IMR-90 (cell line): Measurements from ENCODE around the gene PDE4C. TPM values are rescaled to one million over a fixed set of nuclear protein-coding genes. Genes with fewer than 3 reads are reported as not detected.
A peak's percentile ranks its signal among the peaks of the same experiment; 100 is the strongest.

Experiments
- ATAC-seq: fragments of 200-7000 bp; cut with Tn5 transposase; 2 replicates; pipeline ENCODE4 v1.9.1; 2020; ENCODE audit warnings: low read depth, mild to moderate bottlenecking, moderate library complexity
- BruUV-seq: library from RNA; stranded (reverse); fragments of 400-500 nt; replicated peaks from 2 replicates; lab custom pipeline; 2021; lab: Mats Ljungman, UMichigan
- CTCF ChIA-PET: fragments of 300-600 bp; formaldehyde crosslinking; extraction: SDS; loops from one replicate; lab custom pipeline; 2021; ENCODE audit warnings: antibody characterized with exemption; lab: Yijun Ruan, JAX
- POLR2A ChIA-PET: fragments of 300-600 bp; sonication (Branson Sonifier 250); formaldehyde crosslinking; loops from one replicate; lab custom pipeline; 2022; ENCODE audit warnings: antibody characterized with exemption; ENCODE audit not compliant: unreplicated experiment; lab: Charles Lee
- DNase-seq: peaks from one replicate; pipeline ENCODE4 v3.0.0; 2013
- H2AFZ ChIP-seq: replicated peaks from 2 replicates; pipeline ENCODE3; 2013; ENCODE audit warnings: low read length, mild to moderate bottlenecking; ENCODE audit not compliant: poor library complexity
- H2AK5ac ChIP-seq: 2 replicates; pipeline ENCODE4 v1.6.1; 2013; ENCODE audit warnings: low read depth, low read length, inconsistent platforms
- H2AK9ac ChIP-seq: replicated peaks from 2 replicates; pipeline ENCODE3; 2013; ENCODE audit warnings: mild to moderate bottlenecking, low read depth, low read length, moderate library complexity; ENCODE audit not compliant: poor library complexity
- H2BK120ac ChIP-seq: 2 replicates; pipeline ENCODE4 v1.6.1; 2013; ENCODE audit warnings: low read depth, low read length, inconsistent platforms
- H2BK15ac ChIP-seq: 3 replicates; pipeline ENCODE4 v1.6.1; 2013; ENCODE audit warnings: low read depth, low read length, inconsistent platforms
- H2BK20ac ChIP-seq: 2 replicates; pipeline ENCODE4 v1.6.1; 2013; ENCODE audit warnings: low read depth, mild to moderate bottlenecking, inconsistent platforms, low read length, moderate library complexity
- H2BK5ac ChIP-seq: 2 replicates; pipeline ENCODE4 v1.6.1; 2013; ENCODE audit warnings: mild to moderate bottlenecking, low read depth, low read length, inconsistent platforms; ENCODE audit not compliant: poor library complexity, severe bottlenecking
- H3K14ac ChIP-seq: replicated peaks from 2 replicates; pipeline ENCODE4 v1.6.1; 2013; ENCODE audit warnings: low read depth, low read length, inconsistent platforms
- H3K18ac ChIP-seq: 2 replicates; pipeline ENCODE4 v1.6.1; 2013; ENCODE audit warnings: low read depth, low read length, control low read depth
- H3K23ac ChIP-seq: 2 replicates; pipeline ENCODE4 v1.6.1; 2013; ENCODE audit warnings: low read depth, low read length, inconsistent platforms
- H3K27ac ChIP-seq: 2 replicates; pipeline ENCODE4 v1.5.1; 2013; ENCODE audit warnings: mild to moderate bottlenecking, control low read depth, low read length; ENCODE audit not compliant: insufficient read depth
- H3K27me3 ChIP-seq: 2 replicates; pipeline ENCODE4 v1.6.1; 2013; ENCODE audit warnings: low read length; ENCODE audit not compliant: control insufficient read depth, insufficient read depth
- H3K36me3 ChIP-seq: 2 replicates; pipeline ENCODE4 v1.6.1; 2013; ENCODE audit warnings: low read length, mixed read lengths; ENCODE audit not compliant: control insufficient read depth, insufficient read depth
- H3K4ac ChIP-seq: 2 replicates; pipeline ENCODE4 v1.6.1; 2013; ENCODE audit warnings: low read depth, low read length, inconsistent platforms
- H3K4me1 ChIP-seq: 2 replicates; pipeline ENCODE4 v1.6.1; 2013; ENCODE audit warnings: low read length, mixed read lengths; ENCODE audit not compliant: control insufficient read depth, insufficient read depth
- H3K4me2 ChIP-seq: 2 replicates; pipeline ENCODE4 v1.6.1; 2013; ENCODE audit warnings: low read depth, mild to moderate bottlenecking, control low read depth, low read length, moderate library complexity
- H3K4me3 ChIP-seq: 2 replicates; pipeline ENCODE4 v1.5.1; 2013; ENCODE audit warnings: low read depth, mild to moderate bottlenecking, control low read depth, low read length, moderate library complexity; ENCODE audit not compliant: insufficient read depth
- H3K56ac ChIP-seq: 2 replicates; pipeline ENCODE4 v1.6.1; 2013; ENCODE audit warnings: low read length, inconsistent platforms; ENCODE audit not compliant: insufficient read depth; ENCODE audit errors: extremely low read depth
- H3K79me1 ChIP-seq, 2 experiments: 2 replicates each; pipeline ENCODE4 v1.6.1; 2013; ENCODE audit warnings: low read length in 2 of 2, inconsistent platforms in 1 of 2, low read depth in 1 of 2
- H3K9ac ChIP-seq: 2 replicates; pipeline ENCODE4 v1.6.1; 2013; ENCODE audit warnings: low read depth, low read length, control low read depth
- H3K9me1 ChIP-seq: 2 replicates; pipeline ENCODE4 v1.6.1; 2013; ENCODE audit warnings: low read length, inconsistent platforms; ENCODE audit not compliant: insufficient read depth
- H3K9me3 ChIP-seq: 2 replicates; pipeline ENCODE4 v1.6.1; 2013; ENCODE audit warnings: low read length; ENCODE audit not compliant: control insufficient read depth, insufficient read depth
- H4K20me1 ChIP-seq: 2 replicates; pipeline ENCODE4 v1.6.1; 2013; ENCODE audit warnings: low read length, inconsistent platforms; ENCODE audit not compliant: insufficient read depth
- H4K5ac ChIP-seq: 2 replicates; pipeline ENCODE4 v1.6.1; 2013; ENCODE audit warnings: mild to moderate bottlenecking, low read depth, low read length, control low read depth
- H4K8ac ChIP-seq, 2 experiments: 2 replicates each; pipeline ENCODE4 v1.6.1; 2013; ENCODE audit warnings: low read depth in 2 of 2, low read length in 2 of 2, control low read depth in 1 of 2, inconsistent platforms in 1 of 2
- H4K91ac ChIP-seq: 2 replicates; pipeline ENCODE4 v1.6.1; 2013; ENCODE audit warnings: low read depth, low read length, inconsistent platforms; ENCODE audit not compliant: insufficient read depth
- BHLHE40 ChIP-seq: fragments of 150-350 bp; IDR thresholded peaks from 2 replicates; pipeline ENCODE4 v1.6.1; 2016; ENCODE audit warnings: mild to moderate bottlenecking, low read depth, low read length
- CHD1 ChIP-seq: IDR thresholded peaks from 2 replicates; pipeline ENCODE4 v1.6.1; 2012; ENCODE audit warnings: low read depth, low read length, improper control_type of control experiment
- FOS ChIP-seq: fragments of 150-350 bp; IDR thresholded peaks from 2 replicates; pipeline ENCODE4 v1.6.1; 2016; ENCODE audit warnings: low read depth, low read length
- MAZ ChIP-seq: IDR thresholded peaks from 2 replicates; pipeline ENCODE4 v1.6.1; 2012; ENCODE audit warnings: low read depth, mild to moderate bottlenecking, low read length, improper control_type of control experiment, moderate library complexity, borderline replicate concordance
- MXI1 ChIP-seq: IDR thresholded peaks from 2 replicates; pipeline ENCODE4 v1.6.1; 2012; ENCODE audit warnings: low read depth, mild to moderate bottlenecking, low read length, moderate library complexity, borderline replicate concordance
- NFE2L2 ChIP-seq: fragments of 150-350 bp; IDR thresholded peaks from 2 replicates; pipeline ENCODE4 v1.6.1; 2016; ENCODE audit warnings: low read depth, mild to moderate bottlenecking, low read length
- POLR2A ChIP-seq: IDR thresholded peaks from 2 replicates; pipeline ENCODE4 v1.6.1; 2012; ENCODE audit warnings: mild to moderate bottlenecking, low read depth, low read length
- RAD21 ChIP-seq: IDR thresholded peaks from 2 replicates; pipeline ENCODE4 v1.6.1; 2012; ENCODE audit warnings: low read length, improper control_type of control experiment
- RCOR1 ChIP-seq: IDR thresholded peaks from 2 replicates; pipeline ENCODE4 v1.6.1; 2012; ENCODE audit warnings: mild to moderate bottlenecking, low read length, improper control_type of control experiment; ENCODE audit not compliant: insufficient replicate concordance
- RFX5 ChIP-seq: IDR thresholded peaks from 2 replicates; pipeline ENCODE4 v1.8.0; 2012; ENCODE audit warnings: low read depth, mild to moderate bottlenecking, low read length, moderate library complexity
- SMC3 ChIP-seq: fragments of 150-350 bp; IDR thresholded peaks from 2 replicates; pipeline ENCODE4 v1.6.1; 2016; ENCODE audit warnings: low read depth, mild to moderate bottlenecking, antibody characterized with exemption, low read length, moderate library complexity
- WGBS, 2 experiments: methylation state at CpG; one replicate each; pipeline versions ENCODE4 v1.1.5 to v1.1.7; 2013; ENCODE audit warnings: missing lambda C conversion rate in 2 of 2; ENCODE audit not compliant: insufficient read length in 1 of 2; ENCODE audit errors: extremely low coverage in 2 of 2; 5-methylcytosine and 5-hydroxymethylcytosine counted together
- dilution Hi-C: fragments of 300-500 bp; cut with HindIII; formaldehyde crosslinking; loops from one replicate; pipeline ENCODE4 v1.14.3; 2018; ENCODE audit warnings: low sequenced_read_pairs; ENCODE audit not compliant: unreplicated experiment
- in situ Hi-C: fragments of 300-500 bp; cut with MboI; formaldehyde crosslinking; loops from 3 replicates; pipeline ENCODE4 v1.14.3; 2019; ENCODE audit warnings: low sequenced_read_pairs, inconsistent platforms, mixed read lengths
- intact Hi-C: fragments of 100-400 bp; cut with micrococcal nuclease; formaldehyde crosslinking; loops from 2 replicates; pipeline ENCODE4 v1.10.0; 2022
- polyA plus RNA-seq, 3 experiments: library from polyadenylated mRNA; depleted of rRNA; stranded (reverse); fragments of >200 nt; gene quantifications; 2 replicates each; pipeline ENCODE4 v1.2.3, GENCODE V29; 2012; ENCODE audit warnings: low replicate concordance in 1 of 3
- total RNA-seq: library from RNA; depleted of rRNA; stranded (reverse); fragments of >200 nt; gene quantifications from 2 replicates; pipeline ENCODE4 v1.2.3, GENCODE V29; 2012
- TF ChIP-seq, protein P1 (sequence below): fragments of 150-350 bp; IDR thresholded peaks from 2 replicates; pipeline ENCODE4 v1.6.1; 2016; ENCODE audit warnings: low read depth, mild to moderate bottlenecking, low read length, moderate library complexity, borderline replicate concordance
- TF ChIP-seq, protein P2 (sequence below): fragments of 150-350 bp; IDR thresholded peaks from 2 replicates; pipeline ENCODE4 v1.6.1; 2017; ENCODE audit warnings: mild to moderate bottlenecking, antibody characterized with exemption, low read length, low read depth
- TF ChIP-seq, protein P3 (sequence below): conservative IDR thresholded peaks from 2 replicates; pipeline ENCODE4 v1.5.1; 2012; ENCODE audit warnings: mild to moderate bottlenecking, low read depth, low read length, improper control_type of control experiment

The PDE4C gene
- total and polyA plus RNA-seq, 2 of the 4 experiments (the other 2 are of a cell fraction), result 0.18 to 0.24 TPM

DNA sequence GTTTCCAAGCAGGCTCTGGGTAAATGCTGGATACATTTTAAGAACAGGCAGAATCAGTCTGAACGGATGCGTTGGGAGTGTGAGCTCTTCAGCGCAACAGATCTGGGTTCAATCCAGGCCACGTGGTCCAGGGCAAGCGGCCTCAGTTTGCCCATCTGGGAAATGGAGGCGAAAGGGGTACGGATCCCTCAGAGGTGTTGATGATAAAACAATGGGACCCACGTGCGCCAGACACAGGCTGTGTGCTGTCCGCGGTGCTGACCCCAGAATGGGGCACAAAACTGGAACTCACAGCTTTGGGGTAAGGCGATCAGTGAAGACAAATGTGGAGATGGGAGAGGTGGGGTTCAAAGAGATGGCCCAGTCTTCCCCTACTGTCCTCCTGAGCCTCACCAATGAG lies 13.1 kb upstream of the PDE4C start:
- H2BK120ac ChIP-seq, result no peak overlapping the region
- H4K20me1 ChIP-seq, result no peaks in the 10 kb centered on the region; the same call in none of the 2 replicates
- no peak overlapping the region for H3K14ac ChIP-seq
- H2BK5ac ChIP-seq, result no peak overlapping the region
- no peaks in the 10 kb centered on the region for H3K79me1 ChIP-seq
- H3K36me3 ChIP-seq, result no peaks in the 10 kb centered on the region
- H3K4me1 ChIP-seq, result no peaks in the 10 kb centered on the region
- H3K9ac ChIP-seq, result no peak overlapping the region
- H2AK9ac ChIP-seq, result no peak overlapping the region
- intact Hi-C loops, result no loop called here
- BruUV-seq, result no TSS peak
- H3K4ac ChIP-seq, result no peak overlapping the region
- no peak overlapping the region for H3K18ac ChIP-seq
- peak; percentile 92 for TF ChIP-seq MXI1
- TF ChIP-seq RAD21, result no peak
- TF ChIP-seq RCOR1, result no peak
- TF ChIP-seq, protein P1, sequence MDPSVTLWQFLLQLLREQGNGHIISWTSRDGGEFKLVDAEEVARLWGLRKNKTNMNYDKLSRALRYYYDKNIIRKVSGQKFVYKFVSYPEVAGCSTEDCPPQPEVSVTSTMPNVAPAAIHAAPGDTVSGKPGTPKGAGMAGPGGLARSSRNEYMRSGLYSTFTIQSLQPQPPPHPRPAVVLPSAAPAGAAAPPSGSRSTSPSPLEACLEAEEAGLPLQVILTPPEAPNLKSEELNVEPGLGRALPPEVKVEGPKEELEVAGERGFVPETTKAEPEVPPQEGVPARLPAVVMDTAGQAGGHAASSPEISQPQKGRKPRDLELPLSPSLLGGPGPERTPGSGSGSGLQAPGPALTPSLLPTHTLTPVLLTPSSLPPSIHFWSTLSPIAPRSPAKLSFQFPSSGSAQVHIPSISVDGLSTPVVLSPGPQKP, result no peak
- TF ChIP-seq BHLHE40, result peak; percentile 88
- TF ChIP-seq FOS, result no peak
- no peak for TF ChIP-seq MAZ
- TF ChIP-seq, protein P2, sequence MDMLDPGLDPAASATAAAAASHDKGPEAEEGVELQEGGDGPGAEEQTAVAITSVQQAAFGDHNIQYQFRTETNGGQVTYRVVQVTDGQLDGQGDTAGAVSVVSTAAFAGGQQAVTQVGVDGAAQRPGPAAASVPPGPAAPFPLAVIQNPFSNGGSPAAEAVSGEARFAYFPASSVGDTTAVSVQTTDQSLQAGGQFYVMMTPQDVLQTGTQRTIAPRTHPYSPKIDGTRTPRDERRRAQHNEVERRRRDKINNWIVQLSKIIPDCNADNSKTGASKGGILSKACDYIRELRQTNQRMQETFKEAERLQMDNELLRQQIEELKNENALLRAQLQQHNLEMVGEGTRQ, result peak; percentile 52; the same call in 1 of the 2 replicates
- no peak for TF ChIP-seq POLR2A
- TF ChIP-seq, protein P3, sequence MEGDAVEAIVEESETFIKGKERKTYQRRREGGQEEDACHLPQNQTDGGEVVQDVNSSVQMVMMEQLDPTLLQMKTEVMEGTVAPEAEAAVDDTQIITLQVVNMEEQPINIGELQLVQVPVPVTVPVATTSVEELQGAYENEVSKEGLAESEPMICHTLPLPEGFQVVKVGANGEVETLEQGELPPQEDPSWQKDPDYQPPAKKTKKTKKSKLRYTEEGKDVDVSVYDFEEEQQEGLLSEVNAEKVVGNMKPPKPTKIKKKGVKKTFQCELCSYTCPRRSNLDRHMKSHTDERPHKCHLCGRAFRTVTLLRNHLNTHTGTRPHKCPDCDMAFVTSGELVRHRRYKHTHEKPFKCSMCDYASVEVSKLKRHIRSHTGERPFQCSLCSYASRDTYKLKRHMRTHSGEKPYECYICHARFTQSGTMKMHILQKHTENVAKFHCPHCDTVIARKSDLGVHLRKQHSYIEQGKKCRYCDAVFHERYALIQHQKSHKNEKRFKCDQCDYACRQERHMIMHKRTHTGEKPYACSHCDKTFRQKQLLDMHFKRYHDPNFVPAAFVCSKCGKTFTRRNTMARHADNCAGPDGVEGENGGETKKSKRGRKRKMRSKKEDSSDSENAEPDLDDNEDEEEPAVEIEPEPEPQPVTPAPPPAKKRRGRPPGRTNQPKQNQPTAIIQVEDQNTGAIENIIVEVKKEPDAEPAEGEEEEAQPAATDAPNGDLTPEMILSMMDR, result no peak
- no peak for TF ChIP-seq SMC3
- no peak for TF ChIP-seq RFX5
- TF ChIP-seq NFE2L2, result no peak
- no peak for TF ChIP-seq CHD1
- H3K9me3 ChIP-seq, result no peaks in the 10 kb centered on the region
- no peak overlapping the region for H2AFZ ChIP-seq
- H3K23ac ChIP-seq, result no peak overlapping the region
- no peak overlapping the region for H4K8ac ChIP-seq
- H2BK20ac ChIP-seq, result no peak overlapping the region
- H3K27me3 ChIP-seq, result peaks cover 10% of the 10 kb centered on the region
- H4K91ac ChIP-seq, result no peak overlapping the region
- H3K56ac ChIP-seq, result no peak overlapping the region
- 44% methylated on average over 7 of the region's 12 CpGs; no CpG with 5 or more reads in 1 of the 2 experiments for WGBS, 2 experiments
- dilution Hi-C loops, result no loop called here
- no peak overlapping the region for H4K5ac ChIP-seq
- in situ Hi-C loops, result no loop called here
- no peak for DNase-seq
- H2AK5ac ChIP-seq, result no peak overlapping the region
- no peak overlapping the region for H3K4me2 ChIP-seq
- H3K27ac ChIP-seq, result no peak overlapping the region
- ChIA-PET POLR2A (no interaction called here), CTCF (no interaction called here)
- peak; percentile 49; the same call in 1 of the 2 replicates for ATAC-seq
- no peak overlapping the region for H3K4me3 ChIP-seq
- no peak overlapping the region for H2BK15ac ChIP-seq
- no peaks in the 10 kb centered on the region for H3K9me1 ChIP-seq
